Muscle of leg (tissue), 11 donors: ENCODE data around the gene ZBED2. TPM values are rescaled to one million over a fixed set of nuclear protein-coding genes. Genes with fewer than 3 reads are reported as not detected.

ENCODE experiments used
- DNase-seq: peaks from one replicate; pipeline ENCODE4 v3.0.0; 2013
- H3K27ac ChIP-seq: one replicate; pipeline ENCODE4 v1.5.1; 2013; ENCODE audit warnings: mild to moderate bottlenecking, low read length, control low read depth
- H3K27me3 ChIP-seq: one replicate; pipeline ENCODE4 v1.6.1; 2013; ENCODE audit warnings: low read length; ENCODE audit not compliant: control insufficient read depth, insufficient read depth
- H3K36me3 ChIP-seq: one replicate; pipeline ENCODE4 v1.6.1; 2013; ENCODE audit warnings: low read length; ENCODE audit not compliant: control insufficient read depth, insufficient read depth
- H3K4me1 ChIP-seq: one replicate; pipeline ENCODE4 v1.6.1; 2013; ENCODE audit warnings: low read length; ENCODE audit not compliant: control insufficient read depth, insufficient read depth
- H3K4me3 ChIP-seq: one replicate; pipeline ENCODE4 v1.5.1; 2013; ENCODE audit warnings: low read length, control low read depth
- H3K9me3 ChIP-seq: replicated peaks from 2 replicates; pipeline ENCODE4 v1.6.1; 2013; ENCODE audit warnings: low read depth, low read length; ENCODE audit not compliant: control insufficient read depth
- WGBS: methylation state at CpG from one replicate; pipeline ENCODE4 v1.1.5; 2013; ENCODE audit warnings: missing lambda C conversion rate; ENCODE audit not compliant: insufficient coverage; 5-methylcytosine and 5-hydroxymethylcytosine counted together
- polyA plus RNA-seq, 8 donors: library from polyadenylated mRNA; unstranded; fragments of 120-200 nt; gene quantifications; one replicate each; pipeline versions ENCODE4 v1.2.1 to v1.2.3, GENCODE V29; 2013; ENCODE audit warnings: inconsistent platforms in 1 of 8, low replicate concordance in 1 of 8; ENCODE audit not compliant: insufficient read length in 8 of 8, insufficient read depth in 1 of 8
- total RNA-seq: library from RNA; stranded (reverse); fragments of 120-200 nt; gene quantifications from one replicate; pipeline ENCODE4 v1.2.4, GENCODE V29; 2013

The ZBED2 gene
- total and polyA plus RNA-seq, 9 donors = 0.07 TPM; not detected in 8

GRCh38 chr3:111592936-111593335, 2.2 kb downstream of the ZBED2 start:
- H3K4me1 ChIP-seq = no peaks in the 10 kb centered on the region
- DNase-seq = no peak
- no peaks in the 10 kb centered on the region for H3K36me3 ChIP-seq
- H3K27me3 ChIP-seq = no peaks in the 10 kb centered on the region
- no peaks in the 10 kb centered on the region for H3K9me3 ChIP-seq
- H3K4me3 ChIP-seq = no peak overlapping the region
- no peak overlapping the region for H3K27ac ChIP-seq
- 83% methylated on average over 4 of the region's 5 CpGs for WGBS

- no peak for DNase-seq
- H3K4me3 ChIP-seq = no peak overlapping the region
- H3K27ac ChIP-seq = no peak overlapping the region
- H3K9me3 ChIP-seq = no peaks in the 10 kb centered on the region
- H3K36me3 ChIP-seq = no peaks in the 10 kb centered on the region
- no peaks in the 10 kb centered on the region for H3K4me1 ChIP-seq
- no peaks in the 10 kb centered on the region for H3K27me3 ChIP-seq
Measured at GRCh38 chr3:111592143-111592542, 3.0 kb downstream of the ZBED2 start.

DNA sequence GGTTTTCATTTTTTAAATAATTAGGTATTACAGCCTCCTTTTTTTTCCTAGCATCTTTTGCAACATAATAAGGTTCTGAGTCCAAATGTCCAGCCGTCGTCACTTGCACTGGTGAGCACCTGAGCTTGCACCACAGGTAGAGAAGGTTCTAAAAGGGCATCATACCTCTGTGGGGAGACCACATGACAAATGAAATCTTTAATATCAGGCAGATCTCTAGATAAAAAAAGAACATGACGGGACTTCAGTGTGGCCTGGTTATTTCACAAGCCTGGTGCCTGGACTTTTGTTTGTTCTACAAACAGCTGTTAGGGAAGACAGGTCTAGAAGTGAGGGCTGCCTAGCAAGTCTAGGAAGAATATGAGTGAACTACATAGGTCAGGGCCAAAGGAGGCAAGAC, 3.6 kb downstream of the ZBED2 start:
- H3K36me3 ChIP-seq = no peaks in the 10 kb centered on the region
- H3K9me3 ChIP-seq = no peaks in the 10 kb centered on the region
- DNase-seq = no peak
- no peaks in the 10 kb centered on the region for H3K27me3 ChIP-seq
- no peak overlapping the region for H3K27ac ChIP-seq
- no peaks in the 10 kb centered on the region for H3K4me1 ChIP-seq
- no peak overlapping the region for H3K4me3 ChIP-seq
- WGBS = 88% methylated on average over 2 of the region's 3 CpGs

- Histone ChIP-seq H3K27me3 (no peaks in the 10 kb centered on the region), H3K27ac (no peak overlapping the region), H3K9me3 (no peaks in the 10 kb centered on the region), H3K36me3 (no peaks in the 10 kb centered on the region), H3K4me3 (no peak overlapping the region), H3K4me1 (no peaks in the 10 kb centered on the region)
- no CpG with 5 or more reads among the region's 1 CpG for WGBS
- no peak for DNase-seq
Measured at GRCh38 chr3:111590143-111590491, 5.0 kb downstream of the ZBED2 start.

- WGBS = no CpG with 5 or more reads among the region's 2 CpGs
- H3K27ac ChIP-seq = no peak overlapping the region
Measured at GRCh38 chr3:111589303-111590142, 5.6 kb downstream of the ZBED2 start.

GRCh38 chr3:111588527-111588926, 6.6 kb downstream of the ZBED2 start:
- Histone ChIP-seq H3K27ac (no peak overlapping the region), H3K4me1 (no peaks in the 10 kb centered on the region), H3K27me3 (no peaks in the 10 kb centered on the region), H3K4me3 (no peak overlapping the region), H3K9me3 (no peaks in the 10 kb centered on the region), H3K36me3 (no peaks in the 10 kb centered on the region)
- no peak for DNase-seq

More at GRCh38 chr3:111589303-111590142, 5.6 kb downstream of the ZBED2 start:
- Histone ChIP-seq H3K27me3 (no peaks in the 10 kb centered on the region), H3K4me1 (no peaks in the 10 kb centered on the region), H3K36me3 (no peaks in the 10 kb centered on the region), H3K4me3 (no peak overlapping the region), H3K9me3 (no peaks in the 10 kb centered on the region)
- no peak for DNase-seq

DNA sequence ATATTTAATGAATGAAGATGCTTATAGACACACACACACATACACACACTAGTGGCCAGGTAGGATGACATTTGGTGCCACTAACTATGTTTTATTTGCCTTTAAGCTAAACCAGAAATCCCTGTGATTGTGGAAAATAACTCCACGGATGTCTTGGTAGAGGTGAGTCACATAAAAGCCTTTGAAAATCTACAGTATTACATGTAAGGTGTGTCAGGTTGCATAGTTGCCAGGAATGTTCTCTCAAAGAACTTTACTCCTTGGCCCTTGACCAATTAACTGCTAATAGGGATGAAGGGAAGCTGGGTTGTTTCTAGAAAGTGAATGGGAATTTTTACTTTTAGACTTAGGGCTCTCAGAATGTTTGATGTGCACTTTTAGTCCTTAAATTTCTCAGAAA, 9.9 kb downstream of the ZBED2 start:
- no peaks in the 10 kb centered on the region for H3K4me1 ChIP-seq
- no peak for DNase-seq
- no peaks in the 10 kb centered on the region for H3K36me3 ChIP-seq
- WGBS = no CpG with 5 or more reads among the region's 1 CpG
- no peaks in the 10 kb centered on the region for H3K27me3 ChIP-seq
- no peak overlapping the region for H3K4me3 ChIP-seq
- H3K9me3 ChIP-seq = no peaks in the 10 kb centered on the region
- H3K27ac ChIP-seq = no peak overlapping the region

GRCh38 chr3:111584744-111585143, 10.4 kb downstream of the ZBED2 start:
- no peaks in the 10 kb centered on the region for H3K9me3 ChIP-seq
- no CpG with 5 or more reads among the region's 1 CpG for WGBS
- H3K27me3 ChIP-seq = no peaks in the 10 kb centered on the region
- DNase-seq = no peak
- no peaks in the 10 kb centered on the region for H3K4me1 ChIP-seq
- no peak overlapping the region for H3K27ac ChIP-seq
- no peaks in the 10 kb centered on the region for H3K36me3 ChIP-seq
- H3K4me3 ChIP-seq = no peak overlapping the region

- WGBS = no CpG with 5 or more reads among the region's 1 CpG
- Histone ChIP-seq H3K27me3 (no peaks in the 10 kb centered on the region), H3K36me3 (no peaks in the 10 kb centered on the region), H3K27ac (no peak overlapping the region), H3K4me1 (no peaks in the 10 kb centered on the region), H3K4me3 (no peak overlapping the region), H3K9me3 (no peaks in the 10 kb centered on the region)
- no peak for DNase-seq
Measured at GRCh38 chr3:111582120-111582474, 13.0 kb downstream of the ZBED2 start.

DNA sequence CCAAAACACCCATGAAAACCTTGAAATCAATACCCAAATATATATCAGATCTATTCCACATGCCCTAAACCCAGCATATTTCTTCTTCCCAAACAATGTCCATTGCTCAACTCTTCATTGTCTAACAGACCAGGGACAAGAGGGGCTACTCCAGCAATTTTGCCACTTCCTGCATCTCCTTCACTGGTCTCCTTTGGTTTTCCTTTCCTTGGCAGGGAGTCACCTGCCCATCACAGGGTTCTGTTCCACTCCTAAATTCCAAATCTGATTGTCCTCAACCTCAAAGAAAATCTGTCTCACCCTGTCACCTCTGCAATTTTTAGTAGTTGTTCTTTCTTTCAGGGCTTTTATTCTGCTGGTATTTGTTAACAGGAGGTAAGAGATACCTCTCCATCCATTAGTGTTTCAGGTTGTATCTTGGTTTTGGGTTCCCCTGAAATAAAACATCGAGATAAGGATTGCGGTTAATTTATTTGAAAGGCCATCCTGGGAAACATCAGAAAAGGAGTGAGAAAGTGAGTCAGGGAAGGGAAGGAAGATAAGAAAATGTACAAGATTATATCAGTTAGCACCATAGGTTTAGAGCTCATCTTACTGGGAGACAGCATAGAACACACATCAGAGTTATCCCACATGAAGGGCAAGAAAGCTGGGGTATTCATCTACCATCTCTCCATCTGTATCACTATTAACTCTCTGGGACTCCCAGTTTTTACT, 13.6 kb downstream of the ZBED2 start:
- H3K27me3 ChIP-seq = no peaks in the 10 kb centered on the region
- DNase-seq = no peak
- H3K4me3 ChIP-seq = no peak overlapping the region
- H3K27ac ChIP-seq = no peak overlapping the region
- WGBS = no CpG with 5 or more reads among the region's 2 CpGs
- no peaks in the 10 kb centered on the region for H3K4me1 ChIP-seq
- no peaks in the 10 kb centered on the region for H3K36me3 ChIP-seq
- no peaks in the 10 kb centered on the region for H3K9me3 ChIP-seq
